T1000 (cell line): ENCODE results near the gene DNASE1L1.
A peak's percentile ranks its signal among the peaks of the same experiment; 100 is the strongest.

Source experiments
- DNase-seq: peaks from one replicate; lab custom pipeline; 2025; ENCODE audit warnings: mixed read lengths; lab: John Stamatoyannopoulos, UW

The DNASE1L1 gene

GRCh38 chrX:154436374-154436982, 27.4 kb upstream of the DNASE1L1 start:
- DNase-seq, result no peak

GRCh38 chrX:154435171-154435733, 26.2 kb upstream of the DNASE1L1 start:
- no peak for DNase-seq

- no peak for DNase-seq
Measured at GRCh38 chrX:154434394-154435168, 25.5 kb upstream of the DNASE1L1 start.

GRCh38 chrX:154433605-154434004, 24.6 kb upstream of the DNASE1L1 start:
- DNase-seq, result no peak

- no peak for DNase-seq
Measured at GRCh38 chrX:154432210-154432609, 23.2 kb upstream of the DNASE1L1 start.

GRCh38 chrX:154431341-154431740, 22.3 kb upstream of the DNASE1L1 start:
- no peak for DNase-seq

- DNase-seq, result no peak
Measured at GRCh38 chrX:154430916-154431315, 21.9 kb upstream of the DNASE1L1 start.

- DNase-seq, result no peak
Measured at GRCh38 chrX:154430479-154430878, 21.4 kb upstream of the DNASE1L1 start.

GRCh38 chrX:154429711-154430110, 20.7 kb upstream of the DNASE1L1 start:
- DNase-seq, result no peak

- peak; percentile 71 for DNase-seq
Measured at GRCh38 chrX:154428176-154429171, 19.4 kb upstream of the DNASE1L1 start, which contains the start of gene ATP6AP1. Gene ATP6AP1, plus strand, starts transcription at chrX:154428677. Its CDS starts 16 bp downstream, at chrX:154428693.

GRCh38 chrX:154426916-154427770, 18.1 kb upstream of the DNASE1L1 start:
- DNase-seq, result no peak

- DNase-seq, result no peak
Measured at GRCh38 chrX:154420402-154420756, 11.3 kb upstream of the DNASE1L1 start.

GRCh38 chrX:154419688-154420401, 10.8 kb upstream of the DNASE1L1 start:
- no peak for DNase-seq

- DNase-seq, result no peak
Measured at GRCh38 chrX:154419189-154419588, 10.1 kb upstream of the DNASE1L1 start.

GRCh38 chrX:154417157-154417556, 8.1 kb upstream of the DNASE1L1 start:
- DNase-seq, result no peak

- DNase-seq, result no peak
Measured at GRCh38 chrX:154413142-154413541, 4.1 kb upstream of the DNASE1L1 start.

GRCh38 chrX:154412468-154412867, 3.4 kb upstream of the DNASE1L1 start:
- no peak for DNase-seq

GRCh38 chrX:154411981-154412340, 2.9 kb upstream of the DNASE1L1 start:
- DNase-seq, result no peak

- DNase-seq, result no peak
Measured at GRCh38 chrX:154408659-154409221, 314 bp downstream of the DNASE1L1 start.

GRCh38 chrX:154404625-154405192, 4.3 kb downstream of the DNASE1L1 start:
- DNase-seq, result no peak
